ENCODE results near the gene TLR8.
"Not testable (repeated sequence)": the region's sequence is repeated elsewhere in the genome, so short reads cannot be mapped to it uniquely, and the experiment has no call there.

The TLR8 gene

GRCh38 chrX:12956704-12957534 lies 50.5 kb downstream of the TLR8 start:
- peak overlapping the region; percentile 40 for H3K4me3 ChIP-seq (ENCODE audit: low read length)
- peak; percentile 93 for DNase-seq (ENCODE audit: low read depth, low spot score)

GRCh38 chrX:12958059-12958458 lies 51.6 kb downstream of the TLR8 start:
- H3K4me3 ChIP-seq (ENCODE audit: low read length) = no peak overlapping the region
- no peak for DNase-seq (ENCODE audit: low read depth, low spot score)

- H3K4me3 ChIP-seq (ENCODE audit: low read length) = no peak overlapping the region
- no peak for DNase-seq (ENCODE audit: low read depth, low spot score)
Observed at GRCh38 chrX:12958461-12958860, 52.0 kb downstream of the TLR8 start.

- DNase-seq (ENCODE audit: low read depth, low spot score) = no peak
- H3K4me3 ChIP-seq (ENCODE audit: low read length) = no peak overlapping the region
Observed at GRCh38 chrX:12961196-12961718, 54.8 kb downstream of the TLR8 start.

- no peak overlapping the region for H3K4me3 ChIP-seq (ENCODE audit: low read length)
- no peak for DNase-seq (ENCODE audit: low read depth, low spot score)
Observed at GRCh38 chrX:12962041-12962504, 55.7 kb downstream of the TLR8 start.

- not testable (repeated sequence) for H3K4me3 ChIP-seq (ENCODE audit: low read length); DNase-seq (ENCODE audit: low read depth, low spot score)
Observed at GRCh38 chrX:12963210-12963850, 56.9 kb downstream of the TLR8 start.

GRCh38 chrX:12965131-12965940 lies 58.9 kb downstream of the TLR8 start:
- no peak for DNase-seq (ENCODE audit: low read depth, low spot score)
- no peak overlapping the region for H3K4me3 ChIP-seq (ENCODE audit: low read length)

- H3K4me3 ChIP-seq (ENCODE audit: low read length) = no peak overlapping the region
- DNase-seq (ENCODE audit: low read depth, low spot score) = no peak
Observed at GRCh38 chrX:12966151-12966550, 59.7 kb downstream of the TLR8 start.

- DNase-seq (ENCODE audit: low read depth, low spot score) = no peak
- H3K4me3 ChIP-seq (ENCODE audit: low read length) = no peak overlapping the region
Observed at GRCh38 chrX:12967711-12968465, 61.5 kb downstream of the TLR8 start.

GRCh38 chrX:12970691-12971202 lies 64.3 kb downstream of the TLR8 start:
- DNase-seq (ENCODE audit: low read depth, low spot score) = no peak
- peak overlapping the region; percentile 46 for H3K4me3 ChIP-seq (ENCODE audit: low read length)

GRCh38 chrX:12971282-12972003 lies 65.0 kb downstream of the TLR8 start:
- H3K4me3 ChIP-seq (ENCODE audit: low read length) = peak overlapping the region; percentile 46
- no peak for DNase-seq (ENCODE audit: low read depth, low spot score)

GRCh38 chrX:12972243-12972642 lies 65.8 kb downstream of the TLR8 start:
- peak overlapping the region; percentile 46 for H3K4me3 ChIP-seq (ENCODE audit: low read length)
- no peak for DNase-seq (ENCODE audit: low read depth, low spot score)
